Hematopoietic multipotent progenitor cell treated with erythropoietin and hydrocortisone succinate and interleukin-3 and kit ligand, for 8 days (in vitro differentiated cells): ENCODE results near the gene STK32C.
"Not testable (repeated sequence)": the region's sequence is repeated elsewhere in the genome, so short reads cannot be mapped to it uniquely, and the experiment has no call there.

Source experiments
- DNase-seq: peaks from one replicate; pipeline ENCODE4 v3.0.0-alpha.2; 2015

The STK32C gene

DNA sequence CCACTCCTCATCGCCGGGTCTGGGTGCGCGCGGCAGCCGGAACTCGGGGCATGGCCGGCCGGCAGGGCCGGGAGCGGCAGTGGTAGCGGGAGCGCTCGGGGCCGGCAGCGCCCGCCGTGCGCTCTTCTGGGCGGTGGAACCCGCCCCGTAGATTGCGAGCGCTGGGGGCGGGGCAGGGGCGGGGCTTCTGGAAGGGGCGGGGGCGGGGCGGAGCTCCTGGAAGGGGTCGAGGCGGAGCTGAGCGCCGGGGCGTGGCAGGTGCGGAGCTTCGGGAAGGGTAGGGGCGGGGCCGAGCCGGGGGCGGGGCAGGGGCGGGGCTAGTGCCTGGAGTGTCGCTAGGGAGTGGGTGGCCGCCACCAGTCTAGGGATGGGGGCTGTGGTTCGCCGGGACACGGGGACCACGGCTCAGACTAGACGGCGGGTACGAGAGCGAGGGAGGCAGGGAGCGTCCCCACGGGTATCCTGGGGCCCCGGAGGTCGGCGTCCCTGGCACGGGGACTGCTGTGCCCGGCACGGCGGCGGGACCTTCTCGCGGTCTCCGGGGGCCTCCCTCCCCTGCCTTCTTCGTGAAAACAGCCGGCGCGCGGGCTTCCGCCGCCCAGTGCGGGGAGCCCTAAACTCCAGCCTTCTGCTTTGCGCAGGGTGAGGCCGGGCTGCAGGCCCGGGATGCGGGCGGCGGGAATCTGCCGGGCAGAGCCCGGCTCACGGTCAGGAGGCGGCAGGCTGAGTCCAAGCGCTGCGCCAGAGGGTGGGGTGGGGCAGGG, at the start of gene STK32C:
Gene STK32C, minus strand, starts transcription at position 128 of the 764 bp plus-strand sequence. Its CDS starts 117 bp downstream, at position 11.
- peak; percentile 83 for DNase-seq

- no peak for DNase-seq
Observed at GRCh38 chr10:132356621-132357195, 49.0 kb upstream of the STK32C start.

DNA sequence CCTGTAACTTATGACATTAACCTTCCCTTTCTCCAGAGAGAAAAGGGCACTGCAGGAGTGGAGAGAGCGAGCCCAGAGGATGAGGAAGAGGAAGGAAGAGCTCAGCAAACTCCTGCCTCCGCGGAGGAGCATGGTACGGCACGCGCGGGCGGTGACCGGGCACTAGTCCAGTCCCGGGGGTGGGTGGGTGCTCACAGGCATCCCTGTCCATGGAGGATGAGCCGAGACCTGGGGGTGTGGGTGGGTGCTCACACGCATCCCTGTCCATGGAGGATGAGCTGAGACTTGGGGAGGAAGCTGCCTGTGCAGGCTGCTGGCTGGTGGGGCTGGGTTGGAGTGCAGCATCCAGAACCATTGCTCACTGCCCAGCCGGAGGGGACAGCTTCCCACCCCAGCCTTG, 48.0 kb upstream of the STK32C start:
- no peak for DNase-seq

DNA sequence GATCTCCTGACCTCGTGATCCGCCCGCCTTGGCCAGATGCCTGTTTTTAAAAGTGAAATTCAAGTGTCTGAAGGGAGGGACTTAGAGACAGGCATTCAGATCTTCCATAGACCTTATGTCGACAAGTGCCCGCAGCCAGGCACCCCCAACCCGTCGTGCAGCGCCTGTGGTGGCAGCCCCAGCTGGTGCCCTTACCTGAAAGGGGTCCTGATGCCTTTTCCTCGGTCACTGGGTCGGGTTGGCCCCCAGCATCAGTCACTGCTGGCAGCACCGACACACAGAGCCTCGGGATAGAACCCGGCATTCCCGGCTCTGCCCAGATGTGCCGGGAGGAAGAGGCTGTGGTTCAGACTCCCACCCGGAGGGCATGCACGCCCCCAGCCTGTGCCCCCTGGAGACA, 47.5 kb upstream of the STK32C start:
- DNase-seq = no peak

DNA sequence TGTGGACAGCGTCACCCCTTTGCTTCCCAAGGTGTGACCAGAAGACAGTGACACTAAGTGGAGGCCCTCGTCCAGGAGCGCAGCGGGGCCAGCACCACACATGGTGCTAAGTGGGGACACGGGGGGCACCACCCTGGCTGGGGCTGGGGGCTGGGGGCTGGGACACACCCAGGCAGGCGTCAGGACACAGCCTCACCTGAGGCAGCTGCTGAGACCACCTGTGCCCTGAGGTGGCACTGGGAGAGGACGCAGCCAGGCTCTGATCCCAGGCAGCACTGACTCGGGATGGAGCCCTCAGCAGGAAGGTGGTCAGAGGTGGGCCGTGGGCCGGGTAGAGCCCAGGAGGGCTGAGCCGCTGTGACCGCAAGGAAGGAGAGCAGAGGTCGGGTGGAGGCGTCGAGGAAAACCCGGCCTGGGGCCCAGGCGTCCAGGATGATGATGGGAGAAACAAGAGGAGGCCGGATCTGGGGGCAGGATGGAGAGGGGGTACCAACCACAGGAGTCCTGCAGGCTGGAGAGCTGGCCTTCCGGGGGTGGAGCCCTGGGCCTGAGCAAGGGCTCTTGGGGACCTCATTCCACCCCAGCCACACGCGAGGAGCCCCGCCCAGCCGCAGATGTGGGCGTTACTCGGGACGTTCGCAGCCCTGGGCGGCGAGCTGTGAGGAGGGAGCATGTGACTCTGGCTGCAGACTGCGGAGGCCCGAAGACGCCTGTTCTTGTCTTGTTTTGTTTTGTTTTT, 46.8 kb upstream of the STK32C start:
- DNase-seq = no peak

DNA sequence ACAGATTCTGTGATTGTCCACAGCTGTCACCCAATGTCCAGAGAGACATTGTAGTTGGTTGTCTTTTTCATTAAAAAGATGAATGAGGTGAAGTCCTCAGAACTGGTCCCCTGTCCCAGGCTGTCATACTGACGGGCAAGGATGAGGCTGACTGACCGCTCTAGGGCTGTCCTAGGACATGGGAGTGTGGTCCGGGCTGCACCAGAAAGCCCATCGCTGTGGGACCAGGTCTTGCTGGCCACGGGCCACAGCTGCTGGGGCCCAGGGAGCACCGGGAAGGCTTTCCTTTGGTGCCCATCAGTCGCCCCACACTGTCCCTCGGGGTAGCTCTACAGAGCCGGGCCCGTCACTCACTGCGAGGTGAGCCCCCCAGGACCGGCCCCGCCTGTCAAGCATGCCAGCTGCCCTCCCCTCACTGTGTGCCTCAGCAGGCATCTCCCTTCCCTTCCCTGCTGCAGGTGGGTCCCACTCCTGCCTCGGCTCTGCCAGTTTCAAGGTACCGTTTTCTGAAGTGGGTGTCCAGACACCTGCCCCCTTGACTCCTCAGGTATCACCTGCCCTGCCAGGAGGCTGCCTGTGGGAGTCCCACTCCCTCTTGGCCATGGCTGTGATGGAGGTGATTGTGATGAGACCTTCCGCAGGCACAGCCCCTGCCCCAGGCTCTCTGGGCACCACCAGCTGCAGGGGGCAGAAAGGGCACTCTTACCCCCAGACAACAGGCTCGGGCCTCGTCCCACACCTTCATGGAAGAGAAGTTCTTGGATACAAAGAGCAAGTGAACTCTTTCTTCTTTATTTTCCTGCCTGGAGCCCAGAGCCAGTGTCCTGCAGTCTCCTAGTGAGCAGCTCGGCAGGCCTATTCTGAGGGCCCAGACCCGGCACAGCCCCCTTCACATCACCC, 46.0 kb upstream of the STK32C start:
- no peak for DNase-seq

DNA sequence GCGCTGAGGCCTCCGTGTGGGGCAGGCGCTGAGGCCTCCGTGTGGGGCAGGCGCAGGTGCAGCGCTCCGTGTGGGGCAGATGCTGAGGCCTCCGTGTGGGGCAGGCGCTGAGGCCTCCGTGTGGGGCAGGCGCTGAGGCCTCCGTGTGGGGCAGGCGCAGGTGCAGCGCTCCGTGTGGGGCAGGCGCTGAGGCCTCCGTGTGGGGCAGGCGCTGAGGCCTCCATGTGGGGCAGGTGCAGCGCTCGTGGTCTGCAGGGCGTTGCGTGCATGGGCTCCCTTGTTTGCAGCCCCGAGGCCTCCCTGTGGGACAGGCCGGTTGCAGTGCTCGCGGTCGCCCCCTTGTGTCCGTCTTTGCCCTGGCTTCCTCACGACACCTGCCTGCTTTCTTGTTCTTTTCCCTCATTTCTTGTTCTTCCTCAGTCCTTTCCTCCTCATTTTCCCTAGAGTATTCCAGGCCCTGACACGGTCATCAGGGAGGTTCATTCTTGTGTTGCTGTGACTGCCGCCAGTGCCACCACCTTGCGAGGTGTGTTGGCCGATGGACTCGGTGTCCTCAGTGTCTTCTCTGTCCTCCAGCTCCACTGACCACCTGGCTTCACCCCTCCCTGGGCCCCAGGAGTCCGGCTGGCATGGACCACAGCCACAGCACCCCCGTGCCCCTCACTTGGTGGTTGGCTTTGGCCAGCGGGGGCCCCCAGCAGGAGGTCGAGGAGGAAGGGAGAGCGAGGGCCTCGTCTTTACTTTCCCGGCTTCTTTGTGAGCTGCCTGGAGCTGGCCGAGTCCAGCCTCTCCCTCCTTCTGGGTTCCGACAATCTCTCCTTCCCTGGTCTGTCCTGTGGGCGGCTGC, 44.9 kb upstream of the STK32C start:
- DNase-seq = peak; percentile 53

GRCh38 chr10:132351611-132352010, 43.9 kb upstream of the STK32C start:
- no peak for DNase-seq

GRCh38 chr10:132350946-132351345, 43.2 kb upstream of the STK32C start:
- DNase-seq = no peak

GRCh38 chr10:132350391-132350790, 42.6 kb upstream of the STK32C start:
- DNase-seq = no peak

DNA sequence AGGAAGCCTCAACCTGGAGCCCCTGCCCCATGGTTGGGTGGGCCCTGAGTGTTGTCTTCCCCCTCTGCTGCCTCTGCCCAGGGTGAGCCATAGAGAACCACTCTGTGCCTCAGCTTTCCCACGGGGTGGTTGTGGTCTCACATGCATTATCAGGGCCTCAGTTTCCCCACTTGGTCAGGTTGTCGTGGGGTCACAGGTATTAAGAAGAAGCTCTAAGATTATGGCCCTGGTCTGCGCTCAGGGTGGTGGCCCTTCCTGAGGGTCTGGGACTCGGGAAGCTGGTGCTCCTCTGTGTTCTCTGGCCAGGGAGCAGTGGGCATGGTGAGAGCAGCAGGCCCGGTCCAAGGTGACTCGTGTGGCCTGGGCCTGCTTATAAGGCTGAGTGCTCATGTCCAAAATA, 42.0 kb upstream of the STK32C start:
- no peak for DNase-seq

DNA sequence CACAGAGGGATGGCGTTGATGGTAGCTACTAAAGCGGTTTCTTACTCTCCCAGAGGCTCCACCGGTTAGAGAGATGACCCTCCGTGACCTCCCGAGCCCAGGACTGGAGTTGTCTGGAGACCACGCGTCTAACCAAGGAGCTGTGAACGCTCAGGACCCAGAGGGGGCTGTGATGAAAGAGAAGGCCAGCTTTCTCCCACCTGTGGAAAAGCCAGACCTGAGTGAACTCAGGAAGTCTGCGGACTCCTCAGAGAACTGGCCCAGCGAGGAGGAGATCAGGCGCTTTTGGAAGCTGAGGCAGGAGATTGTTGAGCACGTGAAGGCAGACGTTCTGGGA, 40.1 kb upstream of the STK32C start:
- no peak for DNase-seq

DNA sequence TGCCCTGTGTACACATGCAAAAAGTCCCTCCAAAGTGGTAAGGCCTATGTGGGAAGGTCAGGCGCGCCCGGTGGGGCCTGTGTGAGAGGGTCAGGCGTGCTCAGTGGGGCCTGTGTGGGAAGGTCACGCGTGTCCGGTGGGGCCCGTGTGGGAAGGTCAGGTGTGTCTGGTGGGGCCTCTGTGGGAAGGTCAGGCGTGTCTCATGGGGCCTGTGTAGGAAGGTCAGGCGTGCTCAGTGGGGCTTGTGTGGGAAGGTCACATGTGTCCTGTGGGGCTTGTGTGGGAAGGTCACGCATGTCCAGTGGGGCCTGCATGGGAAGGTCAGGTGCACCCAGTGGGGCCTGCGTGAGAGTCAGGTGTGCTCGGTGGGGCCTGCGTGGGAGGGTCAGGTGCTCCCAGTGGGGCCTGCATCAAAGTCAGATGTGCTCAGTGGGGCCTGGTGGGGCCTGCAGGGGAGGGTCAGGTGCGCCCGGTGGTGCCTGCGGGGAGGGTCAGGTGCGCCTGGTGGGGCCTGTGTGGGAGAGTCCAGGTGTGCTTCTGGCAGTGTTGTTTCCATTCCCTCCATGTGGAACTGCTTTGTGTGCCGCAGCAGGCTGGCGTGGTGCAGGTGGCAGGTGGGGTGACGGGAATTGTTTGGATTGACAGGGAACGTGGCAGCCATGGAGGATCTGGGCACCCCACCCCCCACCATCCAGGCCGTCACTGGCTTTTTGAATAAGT, 39.6 kb upstream of the STK32C start:
- DNase-seq = no peak

DNA sequence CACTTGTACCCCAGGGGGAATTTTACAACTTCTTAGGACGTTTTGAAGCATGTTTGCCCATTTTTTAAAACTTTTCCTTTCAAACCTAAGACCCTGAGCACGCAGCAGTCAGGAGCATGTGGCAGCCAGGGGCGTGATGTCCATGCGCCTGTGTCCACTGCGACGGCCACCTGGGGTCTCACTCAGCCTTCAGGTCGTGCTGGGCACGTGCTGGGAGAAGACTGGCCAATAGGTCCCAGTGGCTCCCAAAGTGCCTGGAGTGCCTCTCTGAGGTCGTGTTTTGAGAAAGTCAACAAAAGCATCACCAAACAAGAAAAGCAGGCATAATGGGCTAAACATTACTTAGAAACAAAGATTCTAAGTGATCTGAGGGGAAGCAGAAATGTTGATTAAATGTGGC, 39.1 kb upstream of the STK32C start:
- DNase-seq = no peak

DNA sequence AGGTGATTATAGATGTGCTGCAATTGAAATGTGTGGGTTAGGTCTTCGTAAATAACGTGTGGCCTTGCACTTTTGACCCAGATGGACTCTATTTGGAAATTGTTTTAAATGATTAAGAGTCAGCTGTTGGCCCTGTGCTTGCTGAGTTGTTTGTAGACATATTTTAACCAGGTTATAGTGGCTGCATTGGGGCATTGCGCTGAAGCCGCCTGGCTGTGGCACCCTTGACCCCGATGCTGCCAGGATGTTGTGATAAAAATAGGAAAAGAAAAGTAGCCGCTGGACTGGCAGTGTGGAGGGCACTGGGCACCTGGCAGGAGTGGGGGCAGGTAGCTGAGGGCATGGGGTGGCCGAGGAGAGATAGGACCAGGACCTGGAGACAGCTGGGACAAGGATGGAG, 37.6 kb upstream of the STK32C start:
- no peak for DNase-seq

- DNase-seq = no peak
Observed at GRCh38 chr10:132344386-132344785, 36.6 kb upstream of the STK32C start.

DNA sequence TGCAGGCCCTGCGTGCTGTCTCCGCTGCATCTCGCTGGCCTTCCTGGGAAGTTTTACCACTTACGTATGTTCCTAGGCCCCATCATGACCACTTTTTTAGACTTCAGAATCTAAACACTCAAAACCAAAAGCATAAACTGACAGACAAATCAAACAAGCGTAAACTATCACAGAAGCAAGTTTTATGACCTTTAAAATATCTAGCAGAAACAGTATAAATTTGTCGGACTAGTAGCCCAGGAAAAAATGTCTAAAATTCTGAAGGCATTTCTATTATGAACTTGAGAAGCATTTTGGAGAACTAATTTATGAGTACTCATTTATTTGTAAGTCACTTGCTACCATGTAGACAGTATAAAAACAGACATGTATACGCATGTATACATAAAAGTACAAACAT, 34.8 kb upstream of the STK32C start:
- DNase-seq = no peak

DNA sequence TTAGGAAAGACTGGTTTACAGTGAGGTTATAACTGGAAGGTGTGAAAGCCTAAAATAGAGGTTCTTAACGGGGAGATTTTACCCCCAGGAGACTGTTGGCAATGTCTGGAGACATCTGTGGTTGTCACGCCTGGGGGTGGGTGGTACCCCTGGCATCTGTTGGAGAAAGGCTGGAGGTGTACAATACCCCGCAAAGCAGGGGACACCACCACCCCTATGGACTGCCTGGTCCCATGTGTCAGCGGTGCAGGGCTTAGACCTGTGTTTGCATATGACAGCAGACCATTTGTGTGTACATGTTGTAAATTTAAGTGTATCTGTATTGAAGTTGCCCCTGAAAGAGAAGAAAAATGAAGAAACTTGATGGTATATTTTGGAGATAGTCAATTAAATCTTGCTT, 34.0 kb upstream of the STK32C start:
- DNase-seq = no peak

DNA sequence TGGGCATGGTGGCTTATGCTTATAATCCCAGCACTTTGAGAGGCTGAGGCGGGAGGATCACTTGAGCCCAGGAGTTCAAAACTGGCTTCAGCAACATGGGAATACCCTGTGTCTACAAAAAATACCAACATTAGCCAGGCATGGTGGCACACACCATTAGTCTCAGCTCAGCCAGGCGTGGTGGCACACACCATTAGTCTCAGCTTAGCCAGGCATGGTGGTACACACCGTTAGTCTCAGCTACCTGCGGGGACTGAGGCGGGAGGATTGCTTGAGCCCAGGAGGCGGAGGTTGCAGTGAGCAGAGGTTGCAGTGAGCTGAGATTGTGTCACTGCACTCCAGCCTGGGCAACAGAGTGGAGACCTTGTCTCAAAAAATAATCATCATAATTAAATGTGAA, 33.3 kb upstream of the STK32C start:
- no peak for DNase-seq

- DNase-seq = no peak
Observed at GRCh38 chr10:132339276-132339675, 31.5 kb upstream of the STK32C start.

GRCh38 chr10:132338876-132339275, 31.1 kb upstream of the STK32C start:
- DNase-seq = no peak

DNA sequence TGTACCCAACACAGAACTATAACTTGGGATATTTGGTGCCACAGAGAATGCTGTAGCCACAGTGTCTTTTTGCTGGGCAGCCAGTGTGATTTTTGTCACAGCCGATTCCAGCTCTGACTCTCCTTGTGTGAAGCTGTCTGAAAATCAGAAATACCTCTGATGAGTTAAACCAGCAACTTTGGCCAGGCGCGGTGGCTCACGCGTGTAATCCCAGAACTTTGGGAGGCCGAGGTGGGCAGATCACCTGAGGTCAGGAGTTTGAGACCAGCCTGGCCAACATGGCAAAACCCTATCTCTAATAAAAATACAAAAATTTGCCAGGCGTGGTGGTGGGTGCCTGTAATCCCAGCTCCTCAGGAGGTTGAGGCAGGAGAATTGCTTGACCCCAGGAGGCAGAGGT, 30.1 kb upstream of the STK32C start:
- DNase-seq = not testable (repeated sequence)
